Measurements from ENCODE around the gene ARHGEF25.
"Not testable (repeated sequence)": the region's sequence is repeated elsewhere in the genome, so short reads cannot be mapped to it uniquely, and the experiment has no call there.

Gene ARHGEF25

GRCh38 chr12:57584050-57584449 lies 27.2 kb upstream of the ARHGEF25 start:
- in situ Hi-C loops (cut with MboI; ENCODE audit: low pct_unique_long_range_greater_than_20kb, low sequenced_read_pairs) = no loop called here
- DNase-seq = no peak

GRCh38 chr12:57584690-57585089 lies 26.5 kb upstream of the ARHGEF25 start:
- in situ Hi-C loops (cut with MboI; ENCODE audit: low pct_unique_long_range_greater_than_20kb, low sequenced_read_pairs) = no loop called here
- DNase-seq = no peak

- in situ Hi-C loops (cut with MboI; ENCODE audit: low pct_unique_long_range_greater_than_20kb, low sequenced_read_pairs) = no loop called here
These were observed 26.1 kb upstream of the ARHGEF25 start for GRCh38 chr12:57585156-57585555.

DNA sequence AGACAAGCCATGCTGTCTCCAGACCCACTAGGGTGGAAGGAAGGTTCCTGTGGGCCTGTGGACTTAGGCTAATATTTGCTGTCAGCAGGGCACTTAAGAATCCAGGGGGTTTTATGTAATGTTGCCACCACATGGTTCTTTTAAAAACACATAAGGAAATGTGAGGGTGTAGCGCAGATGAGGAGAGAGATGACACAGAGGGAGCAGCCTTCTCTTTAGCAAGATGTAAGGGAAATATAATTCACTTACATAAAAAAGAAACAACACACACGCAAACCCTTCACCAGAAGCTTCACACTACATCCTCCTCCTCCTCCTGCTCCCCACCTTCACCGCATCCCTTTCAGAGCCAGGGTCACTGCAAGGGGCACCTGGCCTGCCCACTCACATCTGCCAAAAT lies 25.1 kb upstream of the ARHGEF25 start:
- in situ Hi-C loops (cut with MboI; ENCODE audit: low pct_unique_long_range_greater_than_20kb, low sequenced_read_pairs) = no loop called here
- no peak for DNase-seq

More at GRCh38 chr12:57585156-57585555, 26.1 kb upstream of the ARHGEF25 start:
- DNase-seq = no peak

DNA sequence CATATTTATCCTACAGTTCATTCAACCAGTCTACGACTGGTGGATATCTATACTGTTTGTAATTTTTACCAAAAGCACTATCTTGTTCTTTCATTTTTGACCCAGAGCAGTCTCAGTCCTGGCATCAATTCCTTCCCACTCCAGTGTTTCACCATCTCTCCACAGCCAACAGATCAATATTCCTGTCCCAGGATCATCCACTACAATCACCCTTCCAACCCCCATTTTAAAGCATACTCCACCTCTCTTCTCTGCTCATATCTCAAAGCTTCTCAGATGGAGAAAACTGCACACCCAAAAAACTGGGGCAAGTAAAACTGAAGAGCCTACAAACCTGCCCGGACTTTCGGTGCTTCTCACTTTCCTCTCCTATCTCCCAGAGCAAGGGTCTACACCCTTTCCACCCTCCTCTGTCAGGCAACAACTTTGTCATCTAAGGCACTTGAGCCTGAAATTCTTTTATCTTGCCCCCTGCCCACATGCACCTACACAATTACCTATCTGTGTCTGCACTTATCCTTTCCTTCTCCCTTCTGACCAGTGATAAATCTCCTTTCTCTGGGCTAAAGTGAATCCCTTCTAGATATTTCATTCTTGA lies 24.3 kb upstream of the ARHGEF25 start:
- no peak for DNase-seq
- in situ Hi-C loops (cut with MboI; ENCODE audit: low pct_unique_long_range_greater_than_20kb, low sequenced_read_pairs) = no loop called here

- DNase-seq; in situ Hi-C loops (cut with MboI; ENCODE audit: low pct_unique_long_range_greater_than_20kb, low sequenced_read_pairs): not testable (repeated sequence)
These were observed 22.2 kb upstream of the ARHGEF25 start for GRCh38 chr12:57588951-57589610.

DNA sequence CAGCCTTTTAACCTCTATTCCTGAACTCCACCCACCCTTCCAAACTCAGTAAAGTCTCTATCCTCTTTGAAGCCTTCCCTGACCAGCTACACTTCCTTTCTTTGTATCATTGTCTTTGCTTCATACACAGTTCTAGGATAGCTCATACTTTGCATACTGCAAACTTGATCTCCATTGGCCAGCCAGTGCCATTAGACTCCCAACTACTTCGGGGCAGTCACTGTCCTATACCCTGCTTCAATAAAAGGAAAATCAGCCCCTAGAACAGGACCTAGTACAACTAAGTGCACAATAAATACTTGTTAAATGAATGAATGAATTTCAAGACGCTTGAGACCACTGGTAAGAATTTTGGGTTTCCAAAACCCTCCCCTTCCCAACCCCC lies 20.8 kb upstream of the ARHGEF25 start:
- in situ Hi-C loops (cut with MboI; ENCODE audit: low pct_unique_long_range_greater_than_20kb, low sequenced_read_pairs) = no loop called here

DNA sequence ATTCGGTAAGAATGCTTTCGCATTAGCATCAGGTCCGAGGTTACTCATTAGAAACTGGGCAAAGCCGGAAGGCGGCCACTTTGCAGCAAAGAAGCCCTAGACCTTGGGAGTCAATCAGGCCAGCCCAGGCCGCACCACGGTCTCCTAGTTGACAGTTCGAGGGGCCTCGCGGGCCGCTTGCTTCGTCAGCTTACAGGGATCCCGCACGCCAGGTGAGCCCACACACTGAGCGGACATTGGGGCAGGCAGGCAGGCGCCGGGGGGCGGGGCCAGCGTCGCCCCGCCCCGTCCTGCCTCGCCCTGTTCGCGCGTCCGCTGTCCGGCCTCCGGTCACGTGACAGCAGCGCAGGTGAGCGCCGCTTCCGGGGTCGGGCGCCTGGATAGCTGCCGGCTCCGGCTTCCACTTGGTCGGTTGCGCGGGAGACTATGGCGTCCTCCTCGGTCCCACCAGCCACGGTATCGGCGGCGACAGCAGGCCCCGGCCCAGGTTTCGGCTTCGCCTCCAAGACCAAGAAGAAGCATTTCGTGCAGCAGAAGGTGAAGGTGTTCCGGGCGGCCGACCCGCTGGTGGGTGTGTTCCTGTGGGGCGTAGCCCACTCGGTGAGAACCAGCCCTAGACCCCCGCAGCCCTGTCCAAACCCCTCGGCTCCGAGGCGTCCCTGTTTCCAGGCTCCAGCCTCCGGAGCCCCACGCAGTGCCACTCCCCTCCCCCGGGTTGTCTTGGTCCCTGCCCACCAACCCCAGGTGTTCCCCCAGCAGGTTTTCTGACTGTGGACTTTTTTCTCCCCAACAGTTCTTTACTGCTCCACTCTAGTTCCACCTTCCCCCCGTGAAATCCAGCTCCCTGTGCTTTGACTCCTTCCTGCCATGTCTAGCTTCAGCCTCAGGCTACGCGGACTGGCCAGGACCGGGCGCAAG lies 20.1 kb upstream of the ARHGEF25 start, which contains the start of gene PIP4K2C:
Gene PIP4K2C, plus strand, starts transcription at position 329 of the 918 bp plus-strand sequence. Its CDS starts 98 bp downstream, at position 427.
- in situ Hi-C loops (cut with MboI; ENCODE audit: low pct_unique_long_range_greater_than_20kb, low sequenced_read_pairs) = no loop called here
- peak; percentile 82 for DNase-seq

More for the DNA sequence above, 20.8 kb upstream of the ARHGEF25 start:
- no peak for DNase-seq

DNA sequence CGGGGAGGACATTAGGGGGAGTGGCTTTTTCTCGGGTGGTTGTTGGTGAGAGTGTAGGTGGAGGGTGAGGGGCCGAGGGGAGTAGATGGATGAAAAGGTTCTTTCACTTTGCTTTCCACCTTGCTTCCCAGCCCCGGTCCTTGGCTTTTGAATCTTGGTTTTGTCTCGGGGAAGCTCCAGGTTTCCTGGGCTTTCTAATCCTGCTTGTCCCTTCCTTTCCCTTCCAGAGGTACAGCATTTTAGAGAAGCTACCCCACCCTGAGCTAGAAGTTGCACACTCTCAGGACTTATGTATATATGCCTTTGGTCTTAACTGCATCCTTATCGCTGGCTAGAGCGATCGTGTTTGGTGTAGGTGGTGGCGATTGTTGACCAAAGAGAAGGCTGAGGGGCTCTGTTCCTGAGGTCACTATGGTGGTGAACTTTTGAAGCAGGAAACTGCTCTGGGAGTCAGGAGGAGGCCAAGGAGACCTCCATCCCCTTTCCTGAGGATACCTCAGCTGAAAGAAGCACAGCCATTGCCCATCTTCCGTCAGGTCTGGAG lies 19.4 kb upstream of the ARHGEF25 start:
- DNase-seq = no peak
- in situ Hi-C loops (cut with MboI; ENCODE audit: low pct_unique_long_range_greater_than_20kb, low sequenced_read_pairs) = no loop called here

- in situ Hi-C loops (cut with MboI; ENCODE audit: low pct_unique_long_range_greater_than_20kb, low sequenced_read_pairs) = no loop called here
- no peak for DNase-seq
These were observed 18.6 kb upstream of the ARHGEF25 start for GRCh38 chr12:57592551-57593165.

DNA sequence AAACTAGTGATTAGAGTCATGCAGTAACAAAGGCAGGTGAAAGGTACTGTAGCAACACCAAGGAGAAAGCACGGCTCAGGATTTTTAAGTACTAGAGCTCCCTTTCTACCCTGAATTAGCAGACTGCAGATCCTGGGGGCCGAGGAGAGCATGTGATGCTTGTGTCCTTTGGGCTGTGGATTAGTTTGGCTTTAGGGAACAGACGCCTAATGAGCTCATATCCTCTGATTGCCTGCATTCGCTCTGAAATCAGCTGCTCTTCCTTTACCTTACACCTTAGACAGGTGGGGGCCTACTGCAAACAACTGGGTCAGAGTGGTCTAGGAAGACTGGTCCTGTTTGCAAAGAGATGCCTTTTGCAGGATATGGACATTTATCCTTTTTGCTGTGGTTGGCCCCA lies 18.0 kb upstream of the ARHGEF25 start:
- DNase-seq = no peak
- in situ Hi-C loops (cut with MboI; ENCODE audit: low pct_unique_long_range_greater_than_20kb, low sequenced_read_pairs) = no loop called here

- in situ Hi-C loops (cut with MboI; ENCODE audit: low pct_unique_long_range_greater_than_20kb, low sequenced_read_pairs) = no loop called here
- DNase-seq = no peak
These were observed 10.8 kb upstream of the ARHGEF25 start for GRCh38 chr12:57600395-57600794.

- in situ Hi-C loops (cut with MboI; ENCODE audit: low pct_unique_long_range_greater_than_20kb, low sequenced_read_pairs) = no loop called here
- DNase-seq = no peak
These were observed 8.7 kb upstream of the ARHGEF25 start for GRCh38 chr12:57602544-57602943.

- in situ Hi-C loops (cut with MboI; ENCODE audit: low pct_unique_long_range_greater_than_20kb, low sequenced_read_pairs) = no loop called here
These were observed 7.9 kb upstream of the ARHGEF25 start for GRCh38 chr12:57603324-57603723.

DNA sequence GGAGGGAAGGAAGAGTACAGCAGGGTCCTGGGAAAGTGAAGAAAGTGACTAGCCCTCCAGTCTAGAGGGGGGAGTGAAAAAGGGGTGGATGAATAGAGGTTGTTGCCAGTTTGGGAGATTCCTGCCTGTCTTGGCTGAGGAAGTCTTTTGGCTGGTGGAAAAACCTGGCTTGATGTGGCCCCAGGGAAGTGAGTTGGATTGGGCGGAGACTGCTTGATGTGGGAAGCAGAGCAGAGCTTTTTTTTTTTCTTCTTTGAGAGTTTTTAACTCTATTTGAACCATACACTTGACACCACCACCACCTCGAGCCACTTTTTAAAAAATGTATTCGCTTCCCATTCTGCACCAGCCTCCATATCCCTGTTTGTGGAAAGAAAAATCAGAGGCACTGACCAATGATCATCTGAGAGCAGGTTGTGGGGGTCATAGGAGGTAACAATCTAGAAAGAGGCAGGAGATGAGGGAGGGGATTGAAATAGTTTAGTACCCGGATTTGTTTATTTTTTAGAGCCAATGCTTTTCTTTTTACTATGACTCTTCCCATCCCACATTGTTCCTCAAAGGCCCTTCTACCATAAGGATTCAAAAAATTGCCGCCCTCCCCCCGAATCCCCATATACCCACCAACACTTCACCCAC lies 7.3 kb upstream of the ARHGEF25 start:
- DNase-seq = no peak
- in situ Hi-C loops (cut with MboI; ENCODE audit: low pct_unique_long_range_greater_than_20kb, low sequenced_read_pairs) = no loop called here

More at GRCh38 chr12:57603324-57603723, 7.9 kb upstream of the ARHGEF25 start:
- DNase-seq = no peak

DNA sequence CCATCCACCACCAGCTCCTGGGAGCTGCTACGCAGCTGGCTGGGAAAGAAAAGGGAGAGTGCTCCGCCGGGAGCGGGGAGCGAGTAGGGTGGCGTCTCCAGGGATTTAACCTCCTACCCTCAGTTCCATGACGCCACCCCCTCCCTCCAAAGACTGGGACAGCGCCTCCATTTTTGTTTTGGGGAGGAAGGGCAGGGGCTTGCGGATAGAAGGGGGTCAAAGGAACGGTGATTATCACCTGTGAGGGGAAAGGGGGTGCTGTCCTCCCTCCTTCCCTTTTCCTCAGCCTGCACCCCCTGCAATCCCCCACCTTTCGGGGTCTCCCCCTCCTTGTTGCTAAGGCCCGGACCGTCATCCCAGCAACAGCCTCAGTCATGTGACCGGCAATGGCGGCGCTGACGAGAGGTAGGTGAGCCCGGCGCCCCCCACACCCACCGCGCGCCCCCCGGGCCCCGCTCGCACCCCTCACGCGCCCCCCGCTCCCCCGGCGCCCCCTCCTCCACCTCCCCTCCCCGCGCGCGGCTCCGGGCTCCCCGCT lies 6.7 kb upstream of the ARHGEF25 start, which contains the start of gene DTX3:
Gene DTX3, plus strand, starts transcription at position 371 of the 538 bp plus-strand sequence. CDS start 1,694 bp downstream, outside the sequence.
- no peak for DNase-seq
- in situ Hi-C loops (cut with MboI; ENCODE audit: low pct_unique_long_range_greater_than_20kb, low sequenced_read_pairs) = no loop called here

- in situ Hi-C loops (cut with MboI; ENCODE audit: low pct_unique_long_range_greater_than_20kb, low sequenced_read_pairs) = no loop called here
- no peak for DNase-seq
These were observed 6.0 kb upstream of the ARHGEF25 start for GRCh38 chr12:57604992-57605810.
